B cell (primary cell): ENCODE measurements around the gene ADARB2. TPM values are rescaled to one million over a fixed set of nuclear protein-coding genes. Genes with fewer than 3 reads are reported as not detected.

Experiments used
- ATAC-seq: fragments of 200-7000 bp; cut with Tn5 transposase; one replicate; pipeline ENCODE4 v1.10.0; 2021; ENCODE audit warnings: low read depth, mild to moderate bottlenecking, moderate number of reproducible peaks, moderate library complexity
- CTCF ChIA-PET: fragments of 350-600 bp; sonication (Branson Sonifier 250); formaldehyde crosslinking; loops from one replicate; lab custom pipeline; 2021; ENCODE audit warnings: antibody characterized with exemption, inconsistent platforms; lab: Charles Lee
- POLR2A ChIA-PET: fragments of 350-600 bp; sonication (Branson Sonifier 250); formaldehyde crosslinking; loops from one replicate; lab custom pipeline; 2021; ENCODE audit warnings: antibody characterized with exemption; lab: Charles Lee
- DNase-seq: peaks from one replicate; pipeline ENCODE4 v3.0.0; 2013
- H2AFZ ChIP-seq: 2 replicates; pipeline ENCODE4 v1.6.1; 2012; ENCODE audit warnings: mild to moderate bottlenecking, low read depth, low read length; ENCODE audit not compliant: insufficient read depth, poor library complexity, severe bottlenecking
- H3K27ac ChIP-seq, 2 donors: 1 replicate in 1 of 2; 2 replicates in 1 of 2; pipeline ENCODE4 v1.5.1; 2012 to 2013; ENCODE audit warnings: low read length in 2 of 2, mild to moderate bottlenecking in 2 of 2, moderate library complexity in 1 of 2
- H3K27me3 ChIP-seq, 4 experiments: fragments of 200-600 bp in 1 of 4; sonication (generic) in 1 of 4; replicated peaks in 1 of 4; 1 replicate in 2 of 4; 2 replicates in 2 of 4; pipeline versions ENCODE4 v1.6.1 to v1.7.0; 2013 to 2016; ENCODE audit warnings: low read length in 3 of 4, mild to moderate bottlenecking in 2 of 4, mixed read lengths in 1 of 4, moderate library complexity in 1 of 4; ENCODE audit not compliant: insufficient read depth in 4 of 4, control insufficient read depth in 3 of 4; ENCODE audit errors: control extremely low read depth in 1 of 4
- H3K36me3 ChIP-seq, 2 experiments: replicated peaks in 1 of 2; 1 replicate in 1 of 2; 2 replicates in 1 of 2; pipeline versions ENCODE4 v1.6.1 to v1.7.1; 2013; ENCODE audit warnings: low read length in 1 of 2; ENCODE audit not compliant: insufficient read depth in 2 of 2, control insufficient read depth in 1 of 2; ENCODE audit errors: control extremely low read depth in 1 of 2, extremely low read depth in 1 of 2
- H3K4me1 ChIP-seq, 2 donors: fragments of 200-600 bp in 1 of 2; sonication (generic) in 1 of 2; 1 replicate in 1 of 2; 2 replicates in 1 of 2; pipeline versions ENCODE4 v1.5.1 to v1.6.1; 2013 to 2017; ENCODE audit warnings: low read length in 2 of 2; ENCODE audit not compliant: control insufficient read depth in 2 of 2, insufficient read depth in 2 of 2
- H3K4me2 ChIP-seq: replicated peaks from 2 replicates; pipeline ENCODE3; 2012; ENCODE audit warnings: mild to moderate bottlenecking, low read depth, low read length; ENCODE audit not compliant: poor library complexity, severe bottlenecking
- H3K4me3 ChIP-seq, 5 experiments: fragments of 200-600 bp in 1 of 5; sonication (generic) in 1 of 5; 1 replicate in 3 of 5; 2 replicates in 2 of 5; pipeline versions ENCODE4 v1.5.1 to v1.7.0; 2011 to 2016; ENCODE audit warnings: low read length in 4 of 5, mild to moderate bottlenecking in 4 of 5, low read depth in 2 of 5, control low read depth in 1 of 5, moderate library complexity in 1 of 5; ENCODE audit not compliant: insufficient read depth in 1 of 5; ENCODE audit errors: control extremely low read depth in 1 of 5, extremely low read depth in 1 of 5
- H3K79me2 ChIP-seq: fragments of 200-600 bp; sonication (generic); one replicate; pipeline ENCODE4 v1.6.0; 2016; ENCODE audit warnings: low read length; ENCODE audit not compliant: control insufficient read depth, insufficient read depth
- H3K9ac ChIP-seq: fragments of 200-600 bp; sonication (generic); 2 replicates; pipeline ENCODE4 v1.6.1; 2017; ENCODE audit warnings: mild to moderate bottlenecking, low read length, moderate library complexity
- H3K9me3 ChIP-seq, 3 donors: one replicate each; pipeline versions ENCODE4 v1.6.1 to v1.7.1; 2013; ENCODE audit warnings: low read length in 2 of 3; ENCODE audit not compliant: control insufficient read depth in 2 of 3, insufficient read depth in 1 of 3; ENCODE audit errors: control extremely low read depth in 1 of 3
- H4K20me1 ChIP-seq: 2 replicates; pipeline ENCODE4 v1.6.0; 2012; ENCODE audit warnings: mild to moderate bottlenecking, low read length; ENCODE audit not compliant: insufficient read depth, control insufficient read depth, poor library complexity, severe bottlenecking
- H3K27ac Mint-ChIP-seq: one replicate; pipeline ENCODE4 v1.8.0; 2021; ENCODE audit warnings: mixed read lengths
- H3K27me3 Mint-ChIP-seq: one replicate; pipeline ENCODE4 v1.8.0; 2021; ENCODE audit warnings: mixed read lengths
- H3K4me1 Mint-ChIP-seq: one replicate; pipeline ENCODE4 v1.8.0; 2021; ENCODE audit warnings: mixed read lengths
- H3K4me3 Mint-ChIP-seq: one replicate; pipeline ENCODE4 v1.8.0; 2021; ENCODE audit warnings: mixed read lengths
- H3K9me3 Mint-ChIP-seq: one replicate; pipeline ENCODE4 v1.8.0; 2022; ENCODE audit warnings: mixed read lengths; ENCODE audit not compliant: insufficient read depth
- CTCF ChIP-seq: fragments of 200-600 bp; IDR thresholded peaks from one replicate; pipeline ENCODE4 v1.8.0; 2022; ENCODE audit warnings: antibody characterized with exemption, mild to moderate bottlenecking
- EZH2 ChIP-seq: IDR thresholded peaks from 2 replicates; pipeline ENCODE4 v1.6.1; 2012; ENCODE audit warnings: borderline replicate concordance, low read depth, mild to moderate bottlenecking, moderate library complexity, low read length; ENCODE audit not compliant: insufficient read depth, poor library complexity, severe bottlenecking
- WGBS: methylation state at CpG from one replicate; pipeline ENCODE4 v1.1.5; 2013; ENCODE audit warnings: missing lambda C conversion rate; ENCODE audit not compliant: insufficient coverage; 5-methylcytosine and 5-hydroxymethylcytosine counted together
- intact Hi-C: fragments of 100-400 bp; cut with micrococcal nuclease; formaldehyde crosslinking; loops from one replicate; pipeline ENCODE4 v1.10.0; 2022
- polyA plus RNA-seq: library from polyadenylated mRNA; depleted of rRNA; stranded (reverse); fragments of >200 nt; gene quantifications from 2 replicates; pipeline ENCODE4 v1.2.3, GENCODE V29; 2012
- total RNA-seq, 2 donors: library from RNA; stranded (reverse); fragments of 120-200 nt in 1 of 2; gene quantifications; 1 replicate in 1 of 2; 2 replicates in 1 of 2; pipeline versions ENCODE4 v1.2.3 to v1.2.4, GENCODE V29; 2013 to 2022

The ADARB2 gene
- total and polyA plus RNA-seq, 2 donors (not counting 1 experiment from before 2014, with no cell fraction given) = 0.13 to 0.96 TPM

- H3K9me3 Mint-ChIP-seq = no peaks in the 10 kb centered on the region
- Histone ChIP-seq H4K20me1 (no peaks in the 10 kb centered on the region), H3K9me3 (peaks cover 0 to 2% (median 0%) of the 10 kb centered on the region in 3 donors), H3K4me1 (peaks cover 12 to 13% of the 10 kb centered on the region in 2 donors), H3K9ac (no peak overlapping the region), H3K4me2 (no peak overlapping the region), H3K27ac (no peak overlapping the region), H3K36me3 (no peaks in the 10 kb centered on the region), H2AFZ (no peak overlapping the region), H3K27me3 (peaks cover 0 to 12% (median 2%) of the 10 kb centered on the region in 4 experiments), H3K4me3 (no peak overlapping the region), H3K79me2 (no peaks in the 10 kb centered on the region)
- ChIA-PET CTCF (no interaction called here), POLR2A (no interaction called here)
- WGBS = 88% methylated on average over 9 of the region's 11 CpGs
- peaks cover 21% of the 10 kb centered on the region for H3K27me3 Mint-ChIP-seq
- H3K4me1 Mint-ChIP-seq = peaks cover 20% of the 10 kb centered on the region
- DNase-seq = no peak
- ATAC-seq = no peak
- no peak overlapping the region for H3K4me3 Mint-ChIP-seq
- TF ChIP-seq EZH2 = no peak
- no peak overlapping the region for H3K27ac Mint-ChIP-seq
- intact Hi-C loops = no loop called here
Measured at GRCh38 chr10:1653321-1653720, 84.0 kb downstream of the ADARB2 start.

GRCh38 chr10:1652151-1652550 lies 85.2 kb downstream of the ADARB2 start:
- H3K9me3 Mint-ChIP-seq = no peaks in the 10 kb centered on the region
- Histone ChIP-seq H3K27me3 (peaks cover 0 to 11% (median 0%) of the 10 kb centered on the region in 4 experiments), H3K9me3 (peaks cover 0 to 2% (median 0%) of the 10 kb centered on the region in 3 donors), H3K27ac (no peak overlapping the region), H4K20me1 (no peaks in the 10 kb centered on the region), H3K4me2 (no peak overlapping the region), H3K36me3 (no peaks in the 10 kb centered on the region), H3K4me1 (peaks cover 12 to 13% of the 10 kb centered on the region in 2 donors), H3K79me2 (no peaks in the 10 kb centered on the region), H3K9ac (no peak overlapping the region), H3K4me3 (no peak overlapping the region), H2AFZ (no peak overlapping the region)
- H3K4me3 Mint-ChIP-seq = no peak overlapping the region
- ATAC-seq = no peak
- peaks cover 14% of the 10 kb centered on the region for H3K4me1 Mint-ChIP-seq
- ChIA-PET POLR2A (no interaction called here), CTCF (no interaction called here)
- peaks cover 17% of the 10 kb centered on the region for H3K27me3 Mint-ChIP-seq
- no peak for DNase-seq
- TF ChIP-seq EZH2 (no peak), CTCF (no peak)
- no peak overlapping the region for H3K27ac Mint-ChIP-seq
- intact Hi-C loops = no loop called here
- 83% methylated on average over 6 of the region's 9 CpGs for WGBS
